HG02884 (cell line): ENCODE data around the gene PSMB2.
"Not testable (repeated sequence)": the region's sequence is repeated elsewhere in the genome, so short reads cannot be mapped to it uniquely, and the experiment has no call there.

ENCODE experiments used
- ATAC-seq: cut with Tn5 transposase; IDR thresholded peaks from one replicate; pipeline ENCODE4 v1.9.1; 2021; ENCODE audit warnings: mild to moderate bottlenecking, moderate library complexity; ENCODE audit not compliant: unreplicated experiment

PSMB2 gene

DNA sequence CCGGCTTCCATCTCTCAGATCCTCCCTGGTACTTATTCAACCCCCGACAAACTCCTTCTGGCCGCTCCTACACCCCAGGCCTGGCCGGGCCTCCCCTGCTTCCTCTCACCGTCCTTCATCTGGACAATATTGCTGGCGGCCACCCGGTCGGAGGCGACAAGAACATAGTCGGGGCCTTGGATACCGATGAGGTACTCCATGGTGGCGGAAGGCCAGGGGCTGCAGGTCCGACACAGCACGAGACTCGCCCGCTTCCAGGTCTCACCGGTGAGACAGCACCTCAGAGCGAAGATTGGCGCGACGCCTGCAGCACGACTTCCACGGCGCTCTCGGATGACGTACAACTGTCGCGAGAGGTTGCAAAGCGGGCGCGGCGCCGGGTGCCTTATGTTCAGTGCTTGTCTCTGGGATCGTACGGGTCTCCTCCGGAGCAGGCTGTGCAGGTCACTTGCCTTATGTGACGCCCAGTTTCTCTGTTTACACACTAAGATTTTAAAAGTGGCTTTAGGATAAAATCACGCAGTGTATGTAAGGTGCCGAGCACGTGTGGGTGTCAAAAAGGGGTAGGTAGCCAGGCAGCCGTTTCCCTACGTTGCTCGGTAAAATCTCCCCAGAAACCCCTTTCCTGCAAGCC is at the start of gene PSMB2:
Gene PSMB2, minus strand, starts transcription at position 294 of the 634 bp plus-strand sequence. Its CDS starts 94 bp downstream, at position 200.
- peak; percentile 79 for ATAC-seq

DNA sequence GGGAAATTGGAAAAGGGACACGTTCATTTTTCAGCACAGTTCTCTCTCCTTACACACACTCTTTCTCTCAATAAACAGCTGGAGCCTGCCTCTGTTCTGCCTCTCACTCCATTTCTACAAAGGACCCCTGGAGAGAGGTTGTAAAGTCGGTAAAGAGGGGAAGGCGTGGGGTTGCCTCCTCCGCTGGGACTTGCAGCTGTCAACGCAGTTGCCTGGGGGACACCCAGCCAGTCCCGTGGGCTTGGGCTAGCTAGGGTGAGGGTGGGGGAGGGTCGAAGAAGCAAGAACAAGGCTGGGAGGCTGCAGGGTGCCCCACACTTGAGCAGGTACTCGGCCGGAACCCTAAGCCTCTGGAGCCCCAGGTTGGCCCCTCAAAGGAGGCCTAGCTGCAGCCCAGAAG is 49.8 kb upstream of the PSMB2 start:
- no peak for ATAC-seq

DNA sequence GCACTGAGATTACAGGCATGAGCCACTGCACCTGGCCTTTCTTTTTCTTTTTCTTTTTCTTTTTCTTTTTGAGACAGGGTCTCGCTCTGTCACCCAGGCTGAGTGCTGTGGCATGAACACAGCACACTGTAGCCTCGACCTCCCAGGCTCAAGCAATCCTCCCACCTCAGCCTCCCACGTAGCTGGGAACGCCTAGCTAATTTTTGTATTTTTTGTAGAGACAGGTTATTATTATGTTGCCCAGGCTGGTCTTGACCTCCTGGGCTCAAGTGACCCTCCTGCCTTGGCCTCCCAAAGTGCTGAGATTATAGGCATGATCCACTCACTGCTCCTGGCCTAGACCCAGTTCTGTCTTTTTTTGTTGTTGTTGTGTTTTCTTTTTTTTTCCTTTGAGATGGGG is 48.8 kb upstream of the PSMB2 start:
- not testable (repeated sequence) for ATAC-seq

DNA sequence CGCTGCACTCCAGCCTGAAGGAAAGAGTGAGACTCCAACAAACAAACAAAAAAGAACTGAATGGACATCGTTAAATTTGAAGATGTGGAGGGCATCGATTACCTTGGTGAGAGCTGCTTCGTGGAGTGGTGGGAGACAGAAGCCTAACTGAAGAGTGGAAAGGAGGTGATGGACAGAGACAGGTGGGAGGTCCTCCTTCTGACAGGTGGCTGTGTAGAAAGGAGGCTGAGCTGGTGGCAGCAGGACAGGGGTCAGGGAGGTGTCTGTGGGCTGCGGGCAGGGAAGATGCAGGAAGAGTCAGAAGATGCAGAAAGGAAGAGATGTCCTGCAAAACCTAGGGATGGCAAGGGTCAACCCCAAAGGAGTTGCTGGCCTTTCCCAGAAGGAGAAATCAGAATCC is 46.8 kb upstream of the PSMB2 start:
- no peak for ATAC-seq

DNA sequence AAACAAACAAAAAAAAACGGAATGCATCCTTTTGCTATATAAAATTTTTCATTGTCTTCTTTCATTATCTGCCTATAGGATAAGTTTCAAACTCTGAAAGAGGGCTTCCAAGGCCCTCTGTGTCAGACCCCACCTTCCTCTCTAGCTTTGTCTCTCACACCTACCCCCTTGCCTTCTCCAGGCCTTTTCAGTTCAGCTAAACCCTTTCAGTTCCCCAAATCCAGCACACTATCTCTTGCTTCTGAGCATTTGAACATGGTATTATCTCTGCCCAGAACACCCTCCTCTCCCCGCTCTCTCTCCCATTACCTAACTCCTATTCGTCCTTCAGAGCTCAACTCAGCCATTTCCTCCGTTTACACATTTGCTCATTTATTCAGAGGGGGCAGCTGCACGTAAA is 41.7 kb upstream of the PSMB2 start:
- no peak for ATAC-seq

DNA sequence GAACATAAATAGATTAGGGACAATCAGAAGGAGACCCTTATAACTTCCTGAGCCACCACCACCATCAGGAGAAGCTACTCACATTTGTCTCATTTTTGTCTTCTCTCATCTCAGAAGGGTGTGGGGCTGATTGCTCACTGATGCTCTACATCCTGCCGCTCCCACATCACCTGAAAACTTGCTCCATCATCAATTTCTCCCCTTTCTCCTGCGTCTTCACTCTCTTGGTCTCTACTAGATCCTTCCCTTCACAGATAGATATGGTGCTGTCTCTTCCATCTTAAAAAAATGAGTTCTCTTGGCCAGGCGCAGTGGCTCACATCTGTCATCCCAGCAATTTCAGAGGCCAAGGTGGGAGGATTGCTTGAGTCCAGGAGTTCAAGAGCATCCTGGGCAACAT is 38.9 kb upstream of the PSMB2 start:
- no peak for ATAC-seq

DNA sequence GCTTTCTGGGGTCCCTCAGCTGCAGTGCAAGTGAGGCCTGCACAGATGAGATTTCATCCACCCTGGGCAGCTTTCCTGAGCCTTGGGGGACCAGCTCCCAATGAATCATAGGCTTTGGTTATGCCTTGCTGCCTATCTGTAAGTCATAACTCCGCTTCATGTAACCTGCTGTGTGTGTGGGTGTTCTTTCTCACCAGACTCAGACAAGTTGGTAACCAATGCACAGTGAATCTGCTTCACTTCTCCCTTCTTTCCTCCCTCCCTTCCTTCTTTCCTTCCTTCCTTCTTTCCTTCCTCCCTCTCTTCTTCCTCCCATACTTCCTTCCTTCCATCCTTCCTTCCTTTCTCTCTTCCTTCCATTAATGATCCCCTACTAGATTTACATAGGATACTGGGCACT is 34.4 kb upstream of the PSMB2 start:
- no peak for ATAC-seq

DNA sequence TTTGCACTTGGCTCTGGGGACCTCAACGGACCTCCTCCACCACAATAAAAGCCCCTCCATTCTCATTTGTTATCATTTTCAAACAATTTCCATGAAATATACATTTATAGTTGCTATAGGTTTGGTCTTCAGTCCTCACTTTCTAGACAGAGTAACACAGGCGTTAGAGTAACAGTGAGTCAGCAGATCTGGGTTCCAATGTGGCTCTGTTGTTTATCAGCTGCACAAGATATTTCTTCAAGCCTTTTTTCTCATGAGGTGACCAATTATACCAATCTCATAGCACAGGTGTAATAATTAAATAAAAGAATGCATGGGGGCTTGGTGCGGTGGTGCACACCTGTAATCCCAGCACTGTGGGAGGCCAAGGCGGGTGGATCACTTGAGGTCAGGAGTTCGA is 32.8 kb upstream of the PSMB2 start:
- ATAC-seq, result no peak

DNA sequence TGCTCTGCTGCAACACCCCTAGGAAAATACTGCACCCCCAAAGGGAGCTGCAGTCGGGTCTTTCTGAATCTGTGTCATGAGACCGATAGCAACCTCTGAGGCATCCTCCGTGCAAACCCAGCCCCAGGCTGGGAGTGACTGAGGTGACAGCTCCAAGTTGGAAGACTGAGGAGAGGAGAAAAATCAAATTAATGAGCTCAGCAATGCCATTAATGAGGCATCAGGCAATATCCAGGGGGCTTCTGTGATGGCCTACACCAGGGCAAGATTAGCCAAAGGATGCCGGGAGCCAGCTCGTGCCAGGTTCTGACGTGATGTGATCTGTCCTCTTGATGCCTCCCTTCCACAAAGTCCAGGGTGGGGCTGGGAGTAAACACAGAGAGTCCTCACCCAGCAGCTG is 30.8 kb upstream of the PSMB2 start:
- no peak for ATAC-seq

DNA sequence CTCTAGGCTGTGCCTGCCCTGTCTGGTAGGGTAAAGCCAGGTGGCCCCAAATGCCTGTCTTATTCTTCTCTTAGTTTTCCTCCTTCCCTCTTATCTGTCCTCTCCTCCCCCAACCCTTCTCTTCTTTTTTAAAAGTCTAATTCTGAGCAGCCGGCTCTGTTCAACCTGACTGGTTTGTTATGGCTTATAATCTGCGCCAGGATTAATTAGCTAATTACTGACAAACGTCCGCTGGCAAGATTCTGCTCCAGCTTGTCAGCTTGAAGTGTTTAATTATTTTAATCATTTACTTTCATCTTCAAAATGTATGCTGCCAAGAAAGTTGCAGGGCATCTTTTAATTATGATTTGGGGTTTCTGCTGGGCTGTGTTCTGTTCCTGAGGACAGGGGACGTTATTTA is 27.2 kb upstream of the PSMB2 start:
- no peak for ATAC-seq

DNA sequence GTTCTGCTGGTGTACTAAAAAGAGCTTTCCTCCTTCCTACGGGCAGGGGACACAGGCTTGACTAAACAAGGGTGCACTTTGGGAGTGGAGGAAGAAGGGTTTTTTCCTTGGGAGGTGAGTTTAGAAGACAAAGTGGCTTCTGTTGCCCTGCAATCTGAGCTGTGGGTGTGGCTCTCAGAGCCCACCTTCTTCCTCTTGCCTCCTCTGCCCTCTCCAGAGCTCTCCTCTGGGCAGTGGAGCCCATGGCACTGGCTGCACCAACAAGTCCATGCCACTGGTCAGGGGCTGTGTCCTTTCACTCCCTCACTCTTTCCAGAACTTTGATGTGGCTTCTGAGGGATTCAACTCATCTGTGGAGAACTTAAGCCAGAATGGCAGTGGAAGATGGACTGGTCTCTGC is 25.6 kb upstream of the PSMB2 start:
- no peak for ATAC-seq

DNA sequence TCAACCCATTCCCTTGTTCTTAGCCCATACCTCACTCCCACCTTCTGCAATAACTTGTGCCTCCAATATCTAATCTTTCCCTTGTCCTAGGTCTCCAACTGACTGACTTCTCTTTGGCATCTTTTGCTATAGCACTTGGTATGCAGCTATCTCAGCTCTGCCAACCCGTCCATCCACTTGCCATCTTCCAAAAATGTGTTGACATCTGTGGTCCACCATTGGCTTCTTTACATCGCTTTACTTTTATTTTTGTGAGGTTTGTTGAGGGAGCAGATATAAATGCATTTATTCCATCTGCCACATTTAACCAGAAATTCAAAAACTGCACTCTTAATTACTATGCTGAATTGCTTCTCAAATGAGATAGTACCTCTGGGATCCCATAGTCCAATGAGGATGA is 24.9 kb upstream of the PSMB2 start:
- ATAC-seq, result no peak

DNA sequence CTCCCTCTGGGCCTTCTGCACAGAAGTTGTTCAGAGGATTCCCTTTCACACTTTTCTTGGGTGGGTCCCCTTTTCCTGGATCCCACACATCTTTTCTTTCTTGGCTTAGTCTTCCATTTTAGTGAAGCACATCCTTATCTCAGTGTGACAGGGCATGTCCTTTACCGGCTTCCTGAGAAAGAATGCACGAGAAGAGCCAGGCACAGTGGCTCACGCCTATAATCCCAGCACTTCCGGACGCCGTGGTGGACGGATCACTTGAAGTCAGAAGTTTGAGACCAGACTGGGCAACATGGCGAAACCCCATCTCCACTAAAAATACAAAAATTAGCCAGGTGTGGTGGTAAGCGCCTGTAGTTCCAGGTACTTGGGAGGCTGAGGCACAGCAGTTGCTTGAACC is 22.1 kb upstream of the PSMB2 start:
- no peak for ATAC-seq

DNA sequence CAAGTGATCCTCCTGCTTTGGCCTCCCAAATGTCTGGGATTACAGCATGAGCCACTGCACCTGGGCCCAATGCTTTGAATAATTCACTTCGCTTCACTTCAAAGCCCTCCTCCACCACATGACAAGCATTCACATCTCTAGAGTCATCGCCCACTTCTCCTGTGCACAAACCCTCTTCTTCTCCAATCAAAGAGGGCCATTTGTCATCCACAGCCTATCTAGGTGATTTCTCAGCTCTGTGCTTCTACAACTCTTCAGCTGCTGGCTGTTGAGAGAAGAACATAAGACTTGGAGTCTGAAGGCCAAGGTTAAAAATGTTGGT is 20.1 kb upstream of the PSMB2 start:
- no peak for ATAC-seq

DNA sequence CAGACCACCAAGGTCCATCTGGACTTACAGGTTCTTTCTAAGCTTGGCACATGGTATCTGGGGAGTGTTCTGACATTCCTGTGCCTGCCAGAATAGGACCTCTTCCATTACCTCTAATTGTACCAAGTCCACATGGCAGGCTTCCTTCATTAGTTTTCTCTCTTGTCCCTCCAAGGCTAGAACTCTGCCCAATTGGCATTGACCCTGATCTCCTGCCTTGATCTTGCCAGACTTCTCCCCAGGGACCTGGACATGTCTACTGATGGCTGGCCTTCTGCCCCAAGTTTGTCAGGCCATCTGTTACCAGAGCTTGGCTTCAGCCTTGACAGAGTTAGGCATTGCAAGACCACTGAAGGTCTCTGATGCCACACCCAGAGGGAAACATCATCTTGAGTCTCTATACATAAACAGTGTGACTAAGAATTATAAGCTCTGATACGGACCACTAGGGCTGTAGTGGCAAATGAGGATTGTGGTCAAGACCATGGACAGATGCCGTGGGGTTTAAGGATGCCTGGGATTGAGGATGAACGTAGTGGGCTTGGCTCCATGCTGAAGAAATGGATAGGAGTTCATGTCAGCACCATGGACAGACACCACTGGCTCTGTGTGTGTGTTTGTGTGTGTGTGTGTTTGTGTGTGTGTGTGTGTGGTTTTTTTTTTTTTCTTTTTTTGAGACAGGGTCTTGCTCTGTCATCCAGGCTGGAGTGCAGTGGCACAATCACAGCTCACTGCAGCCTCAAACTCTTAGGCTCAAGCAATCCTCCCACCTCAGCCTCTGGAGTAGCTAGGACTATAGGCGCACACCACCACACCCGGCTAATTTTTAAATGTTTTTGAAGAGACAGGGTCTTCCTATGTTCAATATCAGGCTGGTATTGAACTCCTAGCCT is 19.5 kb upstream of the PSMB2 start:
- ATAC-seq, result no peak

DNA sequence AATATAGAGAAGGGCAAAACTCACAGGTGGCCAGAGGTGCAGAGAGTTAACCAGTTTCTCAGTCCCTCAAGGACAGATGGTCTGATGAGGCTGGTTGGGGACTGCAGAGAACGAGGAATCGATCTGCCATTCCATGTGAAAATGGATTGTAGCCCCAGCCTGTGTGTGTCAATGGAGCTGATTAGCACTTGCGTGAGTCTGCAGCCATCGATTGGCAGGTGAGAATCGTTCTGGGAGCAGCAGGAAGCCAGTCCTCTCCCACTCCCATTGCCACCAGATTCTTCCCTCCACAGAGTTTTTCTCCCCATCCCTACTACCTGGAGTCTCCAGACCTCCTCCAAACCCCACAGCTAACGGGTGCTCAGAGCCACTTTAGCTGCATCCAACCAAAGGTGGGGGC is 18.3 kb upstream of the PSMB2 start:
- no peak for ATAC-seq

DNA sequence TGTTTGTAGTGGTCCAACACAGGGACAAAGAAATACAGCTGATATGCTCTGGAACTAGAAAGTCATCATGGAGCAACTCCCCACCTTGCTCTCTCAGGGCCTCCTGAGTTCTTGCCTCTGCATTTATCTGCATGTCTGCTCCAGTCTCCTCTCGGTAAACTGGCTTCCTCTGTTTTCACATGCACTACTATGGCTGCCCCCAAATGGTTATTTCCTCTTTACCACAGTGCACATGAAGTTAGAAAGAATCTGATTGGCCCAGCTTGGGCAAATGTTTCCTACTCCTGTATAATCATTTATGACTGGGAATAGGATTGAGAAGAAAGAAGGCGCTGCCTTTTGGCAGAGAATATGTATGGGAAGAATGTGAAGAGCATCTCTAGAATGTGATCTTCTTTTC is 16.5 kb upstream of the PSMB2 start:
- no peak for ATAC-seq

DNA sequence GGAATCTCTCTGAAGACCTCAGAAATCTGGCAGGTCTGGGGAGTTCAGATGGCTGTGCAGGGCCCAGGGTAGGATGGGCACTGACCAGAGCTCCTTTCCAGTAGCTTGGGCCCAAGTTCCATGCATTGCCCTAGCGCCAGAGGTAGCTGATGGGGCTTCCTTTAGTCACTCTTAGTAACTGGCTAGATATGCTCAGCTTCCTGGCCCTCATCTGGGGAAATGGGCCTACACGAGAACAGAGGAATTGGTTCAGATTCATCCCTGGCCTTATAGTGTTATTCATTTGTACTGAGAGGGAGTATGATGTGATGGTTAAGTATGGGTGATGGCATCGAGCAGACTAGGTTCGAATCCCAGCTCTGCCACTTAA is 15.5 kb upstream of the PSMB2 start:
- no peak for ATAC-seq

DNA sequence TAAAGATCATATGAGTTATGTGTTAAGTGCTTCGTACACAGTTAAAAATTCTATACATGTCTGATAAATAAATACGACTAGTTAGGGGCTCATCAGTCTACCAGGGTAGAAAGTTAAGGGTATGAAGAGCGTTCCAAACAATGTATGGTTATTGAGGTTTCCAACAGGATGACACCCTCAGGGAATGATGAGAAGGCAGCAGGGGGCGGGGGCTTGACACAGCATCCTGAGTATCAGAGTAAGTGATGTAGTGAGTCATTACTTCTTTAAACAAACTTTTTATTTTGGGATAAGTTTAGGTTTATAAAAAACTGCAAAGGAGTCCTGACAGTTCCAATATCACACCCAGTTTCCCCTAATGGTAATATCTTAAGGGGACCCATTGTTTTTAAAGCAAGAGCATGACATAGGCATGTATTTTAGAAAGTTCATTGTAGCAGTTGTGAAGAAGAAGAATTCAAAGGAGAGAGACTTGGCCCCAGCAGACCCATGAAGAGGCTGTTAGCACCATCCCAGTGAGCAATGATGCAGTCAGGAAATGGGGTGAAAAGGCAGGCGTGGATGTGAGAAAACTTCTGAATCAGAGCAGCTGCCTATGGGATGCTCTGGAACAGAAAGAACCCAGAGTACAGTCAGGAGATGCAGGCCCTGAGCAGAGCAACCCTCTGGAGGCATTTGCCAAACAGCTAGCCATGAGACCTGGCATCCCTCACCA is 15.0 kb upstream of the PSMB2 start:
- no peak for ATAC-seq

DNA sequence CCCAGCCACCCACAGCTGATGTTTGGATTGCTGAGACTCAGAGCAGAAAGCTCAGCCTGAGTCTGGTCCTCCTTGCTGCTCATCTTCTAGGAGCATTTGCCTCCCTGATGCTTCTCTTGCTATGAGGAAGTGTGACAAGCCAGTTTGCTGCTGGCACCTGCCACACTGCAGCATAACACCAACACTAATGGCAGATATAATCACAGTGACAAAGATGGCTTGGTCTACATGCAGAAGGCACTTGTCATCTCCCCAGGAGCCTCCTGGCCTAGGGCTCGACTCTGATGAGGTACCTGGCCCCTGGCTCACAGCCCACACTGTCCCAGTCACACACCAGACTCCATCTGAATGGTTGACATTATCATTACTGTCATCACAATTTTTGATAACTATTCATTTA is 13.9 kb upstream of the PSMB2 start:
- no peak for ATAC-seq

DNA sequence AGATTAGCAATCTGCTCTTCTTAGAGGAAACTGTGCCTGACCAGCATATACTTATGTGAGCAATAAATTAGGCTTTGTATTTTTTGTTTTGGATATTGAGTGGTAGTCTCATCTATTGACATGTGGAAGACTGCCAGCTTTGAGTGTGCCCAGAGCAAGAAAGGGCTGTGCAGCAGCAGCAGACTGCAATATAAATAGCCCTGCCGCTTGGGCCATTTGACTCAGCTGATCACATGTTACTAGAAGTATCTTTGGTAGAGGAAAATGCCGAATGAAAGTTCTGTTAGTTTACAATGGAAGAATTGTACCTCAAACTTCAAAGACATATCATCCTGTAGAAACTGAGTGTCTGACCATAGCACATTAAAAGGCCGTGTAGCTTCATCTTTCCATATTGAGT is 9.1 kb upstream of the PSMB2 start:
- no peak for ATAC-seq

DNA sequence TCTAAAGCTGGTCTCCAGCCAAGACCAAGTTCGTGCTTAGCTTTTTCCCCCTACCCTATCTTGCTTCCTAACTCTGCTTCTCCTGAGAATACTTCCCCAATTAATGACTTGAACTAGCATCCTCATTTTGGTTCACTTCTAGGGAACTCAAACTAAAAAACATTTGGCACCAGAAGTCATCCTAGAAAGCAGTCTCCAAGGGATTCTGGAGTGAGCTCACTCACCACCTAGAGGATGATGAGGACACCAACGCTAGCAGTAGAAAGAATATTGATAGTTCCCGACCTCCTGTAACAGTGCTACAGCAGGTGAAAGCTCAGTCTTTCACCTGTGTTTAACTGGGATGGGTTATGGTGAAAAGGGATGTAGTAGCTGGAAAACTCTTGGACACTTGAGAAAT is 4.7 kb upstream of the PSMB2 start:
- ATAC-seq, result no peak
